ENCODE data around the gene SLC25A45. TPM values are rescaled to one million over a fixed set of nuclear protein-coding genes. Genes with fewer than 3 reads are reported as not detected.

Gene SLC25A45
- total RNA-seq, 2 donors from 2014 or later = 52.4 to 67.2 TPM

GRCh38 chr11:65425971-65426838, 43.8 kb upstream of the SLC25A45 start:
- DNase-seq (peak in 3 of 4 donors; percentile 42 to 60 (median 47)), ATAC-seq (no peak)
- 0 to 4% methylated on average over 9 of the region's 9 CpGs for WGBS, 2 donors
- Histone ChIP-seq H3K4me3 (peak overlapping the region; percentile 79 to 83), H3K27me3 (no peaks in the 10 kb centered on the region), H3K9me3 (no peaks in the 10 kb centered on the region), H3K27ac (peak overlapping the region; percentile 98 to 100 (median 100)), H3K4me1 (peaks cover 48% of the 10 kb centered on the region), H3K36me3 (replicated peaks in 1 of 2; ENCODE audit: insufficient read depth in 1 of 2, low read depth in 2 of 2) (no peaks in the 10 kb centered on the region)
- intact Hi-C loops (cut with DNase I) = no loop called here
- TF ChIP-seq POLR2A (IDR thresholded peaks at IDR 0.05) (no peak), CTCF (IDR thresholded peaks at IDR 0.05) (no peak)

- ATAC-seq (no peak), DNase-seq (peak; percentile 52 to 72 (median 56))
- Histone ChIP-seq H3K27ac (peak overlapping the region; percentile 98 to 100 (median 100)), H3K27me3 (no peaks in the 10 kb centered on the region), H3K4me3 (peak overlapping the region; percentile 79 to 83), H3K9me3 (no peaks in the 10 kb centered on the region), H3K36me3 (replicated peaks in 1 of 2; ENCODE audit: insufficient read depth in 1 of 2, low read depth in 2 of 2) (no peaks in the 10 kb centered on the region), H3K4me1 (peaks cover 47% of the 10 kb centered on the region)
- TF ChIP-seq CTCF (IDR thresholded peaks at IDR 0.05) (peak in 1 of 7 experiments; percentile 36), POLR2A (IDR thresholded peaks at IDR 0.05) (no peak)
- WGBS, 2 donors = 0 to 1% methylated on average over 9 of the region's 9 CpGs
- intact Hi-C loops (cut with DNase I) = no loop called here
These were observed 42.9 kb upstream of the SLC25A45 start for GRCh38 chr11:65425105-65425970.

- Histone ChIP-seq H3K9me3 (no peaks in the 10 kb centered on the region), H3K27me3 (no peaks in the 10 kb centered on the region), H3K4me1 (peaks cover 47% of the 10 kb centered on the region), H3K4me3 (peak overlapping the region; percentile 79 to 83), H3K36me3 (replicated peaks in 1 of 2; ENCODE audit: insufficient read depth in 1 of 2, low read depth in 2 of 2) (no peaks in the 10 kb centered on the region), H3K27ac (peak overlapping the region; percentile 98 to 100 (median 100))
- WGBS, 2 donors = 1 to 2% methylated on average over 16 to 18 of the region's 18 CpGs
- DNase-seq (peak; percentile 56 to 68 (median 60)), ATAC-seq (no peak)
- intact Hi-C loops (cut with DNase I) = no loop called here
- TF ChIP-seq POLR2A (IDR thresholded peaks at IDR 0.05) (no peak), CTCF (IDR thresholded peaks at IDR 0.05) (no peak)
These were observed 42.0 kb upstream of the SLC25A45 start for GRCh38 chr11:65424205-65425104.

GRCh38 chr11:65423516-65424204, 41.2 kb upstream of the SLC25A45 start:
- intact Hi-C loops (cut with DNase I) = no loop called here
- H3K27me3 ChIP-seq = no peaks in the 10 kb centered on the region
- peak in 3 of 4 donors; percentile 41 to 54 (median 45) for DNase-seq
- TF ChIP-seq POLR2A (IDR thresholded peaks at IDR 0.05) (no peak), CTCF (IDR thresholded peaks at IDR 0.05) (no peak)
- H3K4me1 ChIP-seq = peaks cover 48% of the 10 kb centered on the region
- ATAC-seq = no peak
- H3K36me3 ChIP-seq (replicated peaks in 1 of 2; ENCODE audit: insufficient read depth in 1 of 2, low read depth in 2 of 2) = no peaks in the 10 kb centered on the region
- H3K9me3 ChIP-seq = no peaks in the 10 kb centered on the region
- peak overlapping the region; percentile 98 to 100 (median 100) for H3K27ac ChIP-seq
- WGBS, 2 donors = 0 to 1% methylated on average over 16 to 19 of the region's 19 CpGs
- H3K4me3 ChIP-seq = peak overlapping the region; percentile 79 to 83
